HEK293 (cell line): ENCODE measurements around the gene G6PD.

Experiments
- CTCF ChIA-PET: fragments of 350-600 bp; formaldehyde crosslinking; extraction: SDS; loops from one replicate; lab custom pipeline; 2021; ENCODE audit warnings: antibody characterized with exemption; lab: Yijun Ruan, JAX
- POLR2A ChIA-PET: fragments of 300-600 bp; formaldehyde crosslinking; extraction: SDS; loops from one replicate; lab custom pipeline; 2020; ENCODE audit warnings: antibody characterized with exemption, inconsistent platforms; lab: Yijun Ruan, JAX
- H3K27ac ChIP-seq: fragments of 200-500 bp; sonication (Bioruptor generic); 2 replicates; pipeline ENCODE4 v1.5.1; 2014; ENCODE audit warnings: low read depth, low read length, control low read depth, inconsistent platforms; ENCODE audit errors: extremely low read depth
- H3K36me3 ChIP-seq, 2 experiments: fragments of 200-500 bp in 1 of 2; sonication (Bioruptor generic) in 1 of 2; 1 replicate in 1 of 2; 2 replicates in 1 of 2; pipeline ENCODE4 v1.5.1; 2014 to 2017; ENCODE audit warnings: inconsistent platforms in 2 of 2, low read length in 2 of 2; ENCODE audit not compliant: control insufficient read depth in 2 of 2, insufficient read depth in 1 of 2
- H3K4me1 ChIP-seq: fragments of 200-500 bp; sonication (Bioruptor generic); 2 replicates; pipeline ENCODE4 v1.5.1; 2014; ENCODE audit warnings: mild to moderate bottlenecking, low read length, inconsistent platforms; ENCODE audit not compliant: control insufficient read depth, insufficient read depth
- H3K4me3 ChIP-seq: 2 replicates; pipeline ENCODE4 v1.5.1; 2011; ENCODE audit warnings: low read depth, mild to moderate bottlenecking, control low read depth, low read length, moderate library complexity
- H3K9me3 ChIP-seq: fragments of 200-500 bp; sonication (Bioruptor generic); 2 replicates; pipeline ENCODE4 v1.5.1; 2014; ENCODE audit warnings: low read depth, low read length, inconsistent platforms; ENCODE audit not compliant: control insufficient read depth, insufficient read depth
- FEZF1 ChIP-seq: fragments of 450-650 bp; formaldehyde crosslinking; IDR thresholded peaks from 2 replicates; pipeline ENCODE4 v1.5.1; 2016; ENCODE audit warnings: missing biosample characterization, missing genetic modification characterization
- GLIS1 ChIP-seq: fragments of 450-650 bp; formaldehyde crosslinking; IDR thresholded peaks from 2 replicates; pipeline ENCODE4 v1.5.1; 2016; ENCODE audit warnings: missing biosample characterization, missing genetic modification characterization
- GLIS2 ChIP-seq: fragments of 450-650 bp; formaldehyde crosslinking; IDR thresholded peaks from 2 replicates; pipeline ENCODE4 v1.5.1; 2016; ENCODE audit warnings: missing biosample characterization, missing genetic modification characterization
- KLF8 ChIP-seq: fragments of 450-650 bp; formaldehyde crosslinking; IDR thresholded peaks from 2 replicates; pipeline ENCODE4 v1.5.1; 2016; ENCODE audit warnings: missing biosample characterization, missing genetic modification characterization
- MZF1 ChIP-seq: fragments of 450-650 bp; formaldehyde crosslinking; IDR thresholded peaks from 2 replicates; pipeline ENCODE4 v1.5.1; 2017; ENCODE audit warnings: missing biosample characterization, missing genetic modification characterization, borderline replicate concordance
- SETDB1 ChIP-seq: IDR thresholded peaks from one replicate; pipeline ENCODE4 v1.6.1; 2017; ENCODE audit warnings: mild to moderate bottlenecking, low read length, moderate library complexity, mixed read lengths; ENCODE audit not compliant: insufficient read length
- TRIM28 ChIP-seq: IDR thresholded peaks from 2 replicates; pipeline ENCODE4 v1.6.1; 2011; ENCODE audit warnings: low read length, control low read depth, borderline replicate concordance
- YY2 ChIP-seq: fragments of 450-650 bp; formaldehyde crosslinking; IDR thresholded peaks from 2 replicates; pipeline ENCODE4 v1.5.1; 2016; ENCODE audit warnings: missing biosample characterization, missing genetic modification characterization
- ZEB2 ChIP-seq: fragments of 450-650 bp; formaldehyde crosslinking; IDR thresholded peaks from 2 replicates; pipeline ENCODE4 v1.5.1; 2016; ENCODE audit warnings: missing biosample characterization, missing genetic modification characterization
- ZFHX2 ChIP-seq: fragments of 450-650 bp; formaldehyde crosslinking; conservative IDR thresholded peaks from 2 replicates; pipeline ENCODE4 v1.5.1; 2016; ENCODE audit warnings: missing biosample characterization, missing genetic modification characterization
- ZNF138 ChIP-seq: fragments of 450-650 bp; formaldehyde crosslinking; IDR thresholded peaks from 2 replicates; pipeline ENCODE4 v1.5.1; 2016; ENCODE audit warnings: missing biosample characterization, missing genetic modification characterization, borderline replicate concordance
- ZNF16 ChIP-seq: fragments of 450-650 bp; formaldehyde crosslinking; IDR thresholded peaks from 2 replicates; pipeline ENCODE4 v1.5.1; 2016; ENCODE audit warnings: low read depth, missing biosample characterization, missing genetic modification characterization
- ZNF416 ChIP-seq: fragments of 450-650 bp; formaldehyde crosslinking; IDR thresholded peaks from 2 replicates; pipeline ENCODE4 v1.5.1; 2016; ENCODE audit warnings: missing biosample characterization, missing genetic modification characterization
- ZNF596 ChIP-seq: fragments of 450-650 bp; IDR thresholded peaks from 2 replicates; pipeline ENCODE4 v1.5.0; 2018; ENCODE audit warnings: missing biosample characterization, mild to moderate bottlenecking, missing genetic modification characterization, moderate library complexity
- ZNF701 ChIP-seq: fragments of 450-650 bp; formaldehyde crosslinking; IDR thresholded peaks from 2 replicates; pipeline ENCODE4 v1.5.1; 2016; ENCODE audit warnings: missing biosample characterization, missing genetic modification characterization
- ZNF707 ChIP-seq: fragments of 450-650 bp; formaldehyde crosslinking; IDR thresholded peaks from 2 replicates; pipeline ENCODE4 v1.5.1; 2016; ENCODE audit warnings: missing biosample characterization, missing genetic modification characterization
- ZNF776 ChIP-seq: fragments of 450-650 bp; formaldehyde crosslinking; IDR thresholded peaks from 2 replicates; pipeline ENCODE4 v1.5.0; 2017; ENCODE audit warnings: missing biosample characterization, missing genetic modification characterization, borderline replicate concordance
- ZXDB ChIP-seq: fragments of 450-650 bp; formaldehyde crosslinking; IDR thresholded peaks from 2 replicates; pipeline ENCODE4 v1.5.1; 2016; ENCODE audit warnings: missing biosample characterization, missing genetic modification characterization
- TF ChIP-seq, protein P1 (sequence below): fragments of 450-650 bp; formaldehyde crosslinking; IDR thresholded peaks from 2 replicates; pipeline ENCODE4 v1.5.1; 2016; ENCODE audit warnings: missing biosample characterization, missing genetic modification characterization
- TF ChIP-seq, protein P2 (sequence below): IDR thresholded peaks from 2 replicates; pipeline ENCODE4 v1.6.1; 2011; ENCODE audit warnings: mild to moderate bottlenecking, low read depth, low read length, borderline replicate concordance
- TF ChIP-seq, protein P3 (sequence below): fragments of 450-650 bp; formaldehyde crosslinking; IDR thresholded peaks from 2 replicates; pipeline ENCODE4 v1.5.1; 2016; ENCODE audit warnings: missing biosample characterization, missing genetic modification characterization
- TF ChIP-seq, protein P4 (sequence below): fragments of 450-650 bp; formaldehyde crosslinking; IDR thresholded peaks from 2 replicates; pipeline ENCODE4 v1.5.1; 2016; ENCODE audit warnings: missing biosample characterization, missing genetic modification characterization
- TF ChIP-seq, protein P5 (sequence below): fragments of 450-650 bp; formaldehyde crosslinking; IDR thresholded peaks from 2 replicates; pipeline ENCODE4 v1.5.1; 2016; ENCODE audit warnings: missing biosample characterization, missing genetic modification characterization

The G6PD gene

DNA sequence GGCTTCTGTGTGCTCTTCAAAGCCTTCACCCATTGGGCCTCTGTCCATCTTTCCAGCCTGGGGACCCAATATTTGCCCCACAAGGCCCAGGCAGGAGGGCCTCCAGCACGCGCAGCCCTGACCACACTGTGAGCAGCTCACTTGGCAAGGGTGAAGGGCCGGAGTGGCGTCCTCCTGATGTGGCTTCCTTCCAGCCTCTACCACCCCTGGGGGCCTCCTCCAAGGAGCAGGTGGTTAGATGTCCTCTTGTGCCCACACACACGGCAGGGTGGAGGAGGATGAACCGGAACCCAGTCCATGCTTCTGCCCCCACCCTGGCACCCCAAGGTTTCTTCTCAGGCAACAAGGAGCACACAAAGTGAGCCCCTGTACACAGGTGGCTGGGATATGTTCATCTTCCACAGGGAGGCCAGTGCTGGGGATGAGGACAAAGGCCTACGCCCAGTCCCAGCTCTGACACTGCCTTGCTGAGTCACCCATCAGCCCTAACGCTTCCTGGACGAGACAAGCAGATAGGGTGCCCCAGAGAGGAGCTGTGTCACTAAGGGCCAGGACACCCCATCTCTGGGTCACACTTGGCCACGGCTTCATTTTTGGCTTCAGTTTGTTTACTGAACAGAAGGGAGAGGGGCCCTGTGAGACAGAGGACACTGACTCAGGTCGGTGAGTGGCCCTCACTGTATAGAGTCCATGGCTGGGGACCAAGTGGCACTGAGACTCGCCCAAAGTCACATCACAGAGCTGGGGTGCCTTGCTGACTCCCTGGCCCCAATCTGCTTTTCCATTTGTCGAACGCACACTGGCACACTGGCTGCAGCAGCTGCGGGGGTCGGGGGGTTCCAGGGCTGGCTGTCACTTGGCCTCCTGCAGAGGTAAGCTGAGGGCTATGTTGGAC is 62.1 kb downstream of the G6PD start:
- Histone ChIP-seq H3K4me1 (no peaks in the 10 kb centered on the region; the same call in 1 of the 2 replicates), H3K36me3 (peaks cover 0 to 38% of the 10 kb centered on the region in 2 experiments; a peak in 1 of 3 replicates), H3K9me3 (no peaks in the 10 kb centered on the region), H3K4me3 (no peak overlapping the region), H3K27ac (no peak overlapping the region)
- TF ChIP-seq GLIS1 = peak; percentile 73
- no peak for TF ChIP-seq ZNF138 (tag by site-specific recombination)
- TF ChIP-seq GLIS2 (tag by site-specific recombination) = peak; percentile 65
- TF ChIP-seq YY2 (tag by site-specific recombination) = no peak
- no peak for TF ChIP-seq ZNF776 (tag by site-specific recombination)
- TF ChIP-seq, protein P1, sequence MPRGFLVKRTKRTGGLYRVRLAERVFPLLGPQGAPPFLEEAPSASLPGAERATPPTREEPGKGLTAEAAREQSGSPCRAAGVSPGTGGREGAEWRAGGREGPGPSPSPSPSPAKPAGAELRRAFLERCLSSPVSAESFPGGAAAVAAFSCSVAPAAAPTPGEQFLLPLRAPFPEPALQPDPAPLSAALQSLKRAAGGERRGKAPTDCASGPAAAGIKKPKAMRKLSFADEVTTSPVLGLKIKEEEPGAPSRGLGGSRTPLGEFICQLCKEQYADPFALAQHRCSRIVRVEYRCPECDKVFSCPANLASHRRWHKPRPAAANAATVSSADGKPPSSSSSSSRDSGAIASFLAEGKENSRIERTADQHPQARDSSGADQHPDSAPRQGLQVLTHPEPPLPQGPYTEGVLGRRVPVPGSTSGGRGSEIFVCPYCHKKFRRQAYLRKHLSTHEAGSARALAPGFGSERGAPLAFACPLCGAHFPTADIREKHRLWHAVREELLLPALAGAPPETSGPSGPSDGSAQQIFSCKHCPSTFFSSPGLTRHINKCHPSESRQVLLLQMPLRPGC (tag by site-specific recombination) = no peak
- ChIA-PET POLR2A (interaction anchor here (0.6 to 3.1 kb wide), 3 partner anchors 10 to 86 kb away, joined by 5 to 10 read pairs (median 8); partner anchors contain the start of gene RPL10), CTCF (interaction anchor here (0.8 to 1.4 kb wide), 2 partner anchors 86 to 111 kb away, joined by 3 read pairs; no protein-coding TSS in a partner anchor)

DNA sequence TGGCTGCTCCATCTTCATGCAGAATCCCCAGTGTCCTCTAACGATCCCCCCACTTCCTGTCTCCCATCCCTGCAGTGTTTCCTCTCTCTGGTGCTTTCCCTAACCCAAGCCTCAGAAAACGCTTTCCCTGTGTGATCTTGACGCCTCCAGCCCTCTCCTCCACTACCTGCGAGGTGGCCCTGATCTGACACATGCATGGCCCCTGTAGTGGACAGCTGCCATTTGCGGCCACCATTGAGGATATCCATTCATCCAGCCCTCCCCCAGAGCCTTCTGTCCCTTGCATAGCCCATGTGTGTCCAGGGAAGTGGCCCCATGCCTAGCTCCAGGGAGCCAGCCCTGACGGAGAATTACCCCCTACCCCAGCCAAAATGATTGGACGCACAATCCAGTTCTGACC is 63.3 kb downstream of the G6PD start:
- Histone ChIP-seq H3K36me3 (peaks cover 0 to 32% of the 10 kb centered on the region in 2 experiments; a peak in 1 of 3 replicates), H3K4me1 (no peaks in the 10 kb centered on the region), H3K4me3 (no peak overlapping the region), H3K9me3 (no peaks in the 10 kb centered on the region), H3K27ac (no peak overlapping the region)
- CTCF ChIA-PET = interaction anchor here (1.5 kb wide), 1 partner anchor 531 kb away, joined by 3 read pairs; no protein-coding TSS in a partner anchor
- POLR2A ChIA-PET = interaction anchor here (0.6 to 3.1 kb wide), 3 partner anchors 24 to 85 kb away, joined by 5 to 10 read pairs (median 9); partner anchors contain the start of gene RPL10
- TF ChIP-seq FEZF1 (tag by site-specific recombination) (no peak), GLIS1 (peak; percentile 64), SETDB1 (no peak), ZNF596 (tag by site-specific recombination) (no peak), TRIM28 (no peak), ZNF416 (tag by site-specific recombination) (no peak), ZFHX2 (tag by site-specific recombination) (no peak), ZNF701 (tag by site-specific recombination) (no peak), MZF1 (tag by site-specific recombination) (peak; percentile 81), ZEB2 (tag by site-specific recombination) (no peak), ZNF707 (no peak), KLF8 (no peak), ZNF16 (tag by site-specific recombination) (no peak), ZXDB (tag by site-specific recombination) (no peak), GLIS2 (tag by site-specific recombination) (peak; percentile 43)
- TF ChIP-seq, protein P2, sequence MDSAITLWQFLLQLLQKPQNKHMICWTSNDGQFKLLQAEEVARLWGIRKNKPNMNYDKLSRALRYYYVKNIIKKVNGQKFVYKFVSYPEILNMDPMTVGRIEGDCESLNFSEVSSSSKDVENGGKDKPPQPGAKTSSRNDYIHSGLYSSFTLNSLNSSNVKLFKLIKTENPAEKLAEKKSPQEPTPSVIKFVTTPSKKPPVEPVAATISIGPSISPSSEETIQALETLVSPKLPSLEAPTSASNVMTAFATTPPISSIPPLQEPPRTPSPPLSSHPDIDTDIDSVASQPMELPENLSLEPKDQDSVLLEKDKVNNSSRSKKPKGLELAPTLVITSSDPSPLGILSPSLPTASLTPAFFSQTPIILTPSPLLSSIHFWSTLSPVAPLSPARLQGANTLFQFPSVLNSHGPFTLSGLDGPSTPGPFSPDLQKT = no peak
- TF ChIP-seq, protein P3, sequence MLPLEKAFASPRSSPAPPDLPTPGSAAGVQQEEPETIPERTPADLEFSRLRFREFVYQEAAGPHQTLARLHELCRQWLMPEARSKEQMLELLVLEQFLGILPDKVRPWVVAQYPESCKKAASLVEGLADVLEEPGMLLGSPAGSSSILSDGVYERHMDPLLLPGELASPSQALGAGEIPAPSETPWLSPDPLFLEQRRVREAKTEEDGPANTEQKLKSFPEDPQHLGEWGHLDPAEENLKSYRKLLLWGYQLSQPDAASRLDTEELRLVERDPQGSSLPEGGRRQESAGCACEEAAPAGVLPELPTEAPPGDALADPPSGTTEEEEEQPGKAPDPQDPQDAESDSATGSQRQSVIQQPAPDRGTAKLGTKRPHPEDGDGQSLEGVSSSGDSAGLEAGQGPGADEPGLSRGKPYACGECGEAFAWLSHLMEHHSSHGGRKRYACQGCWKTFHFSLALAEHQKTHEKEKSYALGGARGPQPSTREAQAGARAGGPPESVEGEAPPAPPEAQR (tag by site-specific recombination) = no peak
- TF ChIP-seq, protein P4, sequence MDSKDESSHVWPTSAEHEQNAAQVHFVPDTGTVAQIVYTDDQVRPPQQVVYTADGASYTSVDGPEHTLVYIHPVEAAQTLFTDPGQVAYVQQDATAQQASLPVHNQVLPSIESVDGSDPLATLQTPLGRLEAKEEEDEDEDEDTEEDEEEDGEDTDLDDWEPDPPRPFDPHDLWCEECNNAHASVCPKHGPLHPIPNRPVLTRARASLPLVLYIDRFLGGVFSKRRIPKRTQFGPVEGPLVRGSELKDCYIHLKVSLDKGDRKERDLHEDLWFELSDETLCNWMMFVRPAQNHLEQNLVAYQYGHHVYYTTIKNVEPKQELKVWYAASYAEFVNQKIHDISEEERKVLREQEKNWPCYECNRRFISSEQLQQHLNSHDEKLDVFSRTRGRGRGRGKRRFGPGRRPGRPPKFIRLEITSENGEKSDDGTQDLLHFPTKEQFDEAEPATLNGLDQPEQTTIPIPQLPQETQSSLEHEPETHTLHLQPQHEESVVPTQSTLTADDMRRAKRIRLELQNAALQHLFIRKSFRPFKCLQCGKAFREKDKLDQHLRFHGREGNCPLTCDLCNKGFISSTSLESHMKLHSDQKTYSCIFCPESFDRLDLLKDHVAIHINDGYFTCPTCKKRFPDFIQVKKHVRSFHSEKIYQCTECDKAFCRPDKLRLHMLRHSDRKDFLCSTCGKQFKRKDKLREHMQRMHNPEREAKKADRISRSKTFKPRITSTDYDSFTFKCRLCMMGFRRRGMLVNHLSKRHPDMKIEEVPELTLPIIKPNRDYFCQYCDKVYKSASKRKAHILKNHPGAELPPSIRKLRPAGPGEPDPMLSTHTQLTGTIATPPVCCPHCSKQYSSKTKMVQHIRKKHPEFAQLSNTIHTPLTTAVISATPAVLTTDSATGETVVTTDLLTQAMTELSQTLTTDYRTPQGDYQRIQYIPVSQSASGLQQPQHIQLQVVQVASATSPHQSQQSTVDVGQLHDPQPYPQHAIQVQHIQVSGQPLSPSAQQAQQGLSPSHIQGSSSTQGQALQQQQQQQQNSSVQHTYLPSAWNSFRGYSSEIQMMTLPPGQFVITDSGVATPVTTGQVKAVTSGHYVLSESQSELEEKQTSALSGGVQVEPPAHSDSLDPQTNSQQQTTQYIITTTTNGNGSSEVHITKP (tag by site-specific recombination) = no peak
- TF ChIP-seq, protein P5, sequence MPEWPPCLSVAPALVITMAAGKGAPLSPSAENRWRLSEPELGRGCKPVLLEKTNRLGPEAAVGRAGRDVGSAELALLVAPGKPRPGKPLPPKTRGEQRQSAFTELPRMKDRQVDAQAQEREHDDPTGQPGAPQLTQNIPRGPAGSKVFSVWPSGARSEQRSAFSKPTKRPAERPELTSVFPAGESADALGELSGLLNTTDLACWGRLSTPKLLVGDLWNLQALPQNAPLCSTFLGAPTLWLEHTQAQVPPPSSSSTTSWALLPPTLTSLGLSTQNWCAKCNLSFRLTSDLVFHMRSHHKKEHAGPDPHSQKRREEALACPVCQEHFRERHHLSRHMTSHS (tag by site-specific recombination) = no peak
